NCI-H774 (cell line): Measurements from ENCODE around the gene LIN9.
"Not testable (repeated sequence)": the region's sequence is repeated elsewhere in the genome, so short reads cannot be mapped to it uniquely, and the experiment has no call there.

Experiments used
- DNase-seq: peaks from one replicate; lab custom pipeline; 2025; lab: John Stamatoyannopoulos, UW

The LIN9 gene, protein sequence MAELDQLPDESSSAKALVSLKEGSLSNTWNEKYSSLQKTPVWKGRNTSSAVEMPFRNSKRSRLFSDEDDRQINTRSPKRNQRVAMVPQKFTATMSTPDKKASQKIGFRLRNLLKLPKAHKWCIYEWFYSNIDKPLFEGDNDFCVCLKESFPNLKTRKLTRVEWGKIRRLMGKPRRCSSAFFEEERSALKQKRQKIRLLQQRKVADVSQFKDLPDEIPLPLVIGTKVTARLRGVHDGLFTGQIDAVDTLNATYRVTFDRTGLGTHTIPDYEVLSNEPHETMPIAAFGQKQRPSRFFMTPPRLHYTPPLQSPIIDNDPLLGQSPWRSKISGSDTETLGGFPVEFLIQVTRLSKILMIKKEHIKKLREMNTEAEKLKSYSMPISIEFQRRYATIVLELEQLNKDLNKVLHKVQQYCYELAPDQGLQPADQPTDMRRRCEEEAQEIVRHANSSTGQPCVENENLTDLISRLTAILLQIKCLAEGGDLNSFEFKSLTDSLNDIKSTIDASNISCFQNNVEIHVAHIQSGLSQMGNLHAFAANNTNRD

DNA sequence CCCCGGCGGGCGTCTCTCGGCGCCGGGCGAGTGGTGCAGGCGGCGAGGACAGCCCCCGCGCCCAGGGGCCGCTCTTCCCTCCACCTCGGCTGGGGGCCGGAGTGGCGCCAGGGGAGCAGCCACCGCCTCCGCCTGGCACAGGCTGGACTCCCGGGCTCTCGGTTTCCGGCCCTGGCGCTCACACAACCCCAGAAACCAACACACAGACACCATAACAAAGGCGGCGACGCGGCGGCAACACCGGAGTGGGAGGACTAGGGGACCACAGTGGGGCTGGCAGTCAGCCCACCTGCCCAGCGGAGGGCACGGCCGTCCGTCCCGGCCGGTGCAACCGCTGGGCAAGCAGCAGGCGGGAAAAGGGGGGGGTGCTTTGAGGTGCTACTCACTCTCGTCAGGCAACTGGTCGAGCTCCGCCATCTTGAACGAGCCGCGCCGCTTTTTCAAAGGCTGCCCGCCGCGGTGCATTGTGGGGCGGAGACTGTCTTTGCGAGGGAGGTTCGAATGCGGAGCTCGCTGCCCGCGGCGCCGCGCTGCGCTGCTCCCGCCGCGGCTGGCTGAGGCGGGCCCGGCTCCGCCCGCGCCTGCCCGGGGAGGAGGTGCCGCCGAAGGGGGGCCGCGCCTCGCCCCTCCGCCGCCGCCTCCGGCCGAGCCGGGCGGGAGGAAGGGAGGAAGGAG lies at the start of gene LIN9:
LIN9 (minus strand) TSS at position 442 of the 675 bp plus-strand sequence; CDS start at position 417, 25 bp downstream.
- DNase-seq, result peak; percentile 90

GRCh38 chr1:226357416-226357815 lies 48.5 kb upstream of the LIN9 start:
- DNase-seq, result no peak

GRCh38 chr1:226355669-226356551 lies 46.9 kb upstream of the LIN9 start:
- no peak for DNase-seq

DNA sequence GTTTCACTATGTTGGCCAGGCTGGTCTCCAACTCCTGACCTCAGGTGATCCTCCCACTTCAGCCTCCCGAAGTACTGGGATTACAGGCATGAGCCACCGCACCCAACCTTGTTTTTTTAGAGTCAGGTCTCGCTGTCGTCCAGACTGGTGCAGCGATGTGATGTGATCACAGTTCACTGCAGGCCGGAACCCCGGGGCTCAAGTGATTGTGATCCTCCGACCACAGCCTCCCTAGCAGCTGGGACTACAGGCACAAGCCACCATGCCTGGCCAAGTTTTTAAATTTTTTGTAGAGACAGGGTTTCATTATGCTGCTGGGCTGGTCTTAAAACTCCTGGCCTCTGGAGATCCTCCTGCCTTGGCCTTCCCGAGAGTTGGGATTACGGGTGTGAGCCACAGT lies 46.1 kb upstream of the LIN9 start:
- DNase-seq, result no peak

GRCh38 chr1:226353698-226354525 lies 44.9 kb upstream of the LIN9 start:
- DNase-seq, result no peak

DNA sequence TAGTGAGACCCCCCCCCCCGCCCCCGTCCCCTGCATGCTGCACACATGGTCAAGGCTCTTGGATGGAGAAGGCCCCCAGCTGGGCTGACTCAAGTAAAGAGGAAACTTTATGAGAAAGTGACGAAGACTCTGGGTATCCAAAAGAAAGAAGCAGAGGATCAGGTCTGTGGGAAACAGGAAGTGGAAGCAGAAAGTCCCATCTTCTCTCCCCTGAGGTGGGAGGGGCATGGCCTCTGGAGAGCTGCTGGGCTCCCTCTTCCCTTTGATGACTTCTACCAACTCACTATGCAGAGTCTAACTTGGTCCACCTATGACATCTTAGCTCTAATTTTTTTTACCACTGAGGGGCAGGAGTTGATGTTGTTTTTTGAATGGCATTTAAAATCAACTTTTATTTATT lies 42.7 kb upstream of the LIN9 start:
- DNase-seq, result no peak

GRCh38 chr1:226350519-226350865 lies 41.5 kb upstream of the LIN9 start:
- no peak for DNase-seq

- DNase-seq, result no peak
These were observed 41.0 kb upstream of the LIN9 start for GRCh38 chr1:226349801-226350518.

DNA sequence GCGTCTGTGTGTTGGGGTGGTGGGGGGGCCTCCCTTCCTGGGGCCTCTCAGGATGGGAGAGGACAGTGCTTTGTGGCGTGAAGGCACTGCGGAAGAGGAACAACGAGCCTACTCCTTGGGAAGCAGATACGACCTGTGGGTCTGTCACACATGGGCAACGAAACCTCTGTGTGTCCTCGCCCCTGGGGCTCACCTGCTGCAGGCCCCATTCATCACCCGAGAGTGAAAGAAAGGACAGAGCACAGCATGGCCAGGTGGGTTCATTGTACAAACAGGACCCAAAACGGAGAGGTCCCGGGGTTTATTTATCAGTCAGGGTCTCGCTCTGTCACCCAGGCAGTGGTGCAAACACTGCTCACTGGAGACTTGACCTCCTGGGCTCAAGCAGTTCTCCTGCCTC lies 40.1 kb upstream of the LIN9 start:
- no peak for DNase-seq

DNA sequence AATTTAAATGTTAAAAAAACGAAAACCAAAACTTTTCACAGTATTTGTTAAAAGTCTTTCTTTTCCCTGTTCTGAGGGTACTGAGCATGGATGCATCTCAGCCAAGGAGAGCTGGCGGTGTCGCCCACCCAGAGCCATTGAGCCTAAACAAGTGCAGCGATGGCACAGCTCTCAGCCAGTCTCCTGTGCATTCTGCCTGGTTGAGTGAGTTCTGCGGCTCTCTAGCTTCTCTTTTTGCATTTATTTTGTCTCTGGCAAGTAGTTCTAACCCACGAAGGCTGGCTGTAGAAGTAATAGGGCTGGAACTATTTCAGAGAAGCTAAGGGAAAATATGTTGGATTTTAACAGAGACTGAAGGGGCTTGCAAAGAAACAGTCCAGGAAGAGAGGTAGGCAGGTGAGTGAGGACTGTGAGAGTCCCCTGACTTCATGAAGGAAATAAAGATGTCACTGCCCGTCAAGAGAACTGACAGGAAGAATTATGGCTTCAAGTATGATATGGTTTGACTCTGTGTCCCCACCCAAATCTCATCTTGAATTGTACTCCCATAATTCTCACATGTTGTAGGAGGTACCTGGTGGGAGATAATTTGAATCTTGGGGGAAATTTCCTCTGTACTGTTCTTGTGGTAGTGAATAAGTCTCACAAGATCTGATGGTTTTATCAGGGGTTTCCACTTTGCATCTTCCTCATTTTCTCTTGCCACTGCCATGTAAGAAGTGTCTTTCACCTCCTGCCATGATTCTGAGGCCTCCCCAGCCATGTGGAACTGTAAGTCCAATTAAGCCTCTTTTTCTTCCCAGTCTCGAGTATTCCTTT lies 35.7 kb upstream of the LIN9 start:
- no peak for DNase-seq

- no peak for DNase-seq
These were observed 33.7 kb upstream of the LIN9 start for GRCh38 chr1:226342656-226343055.

GRCh38 chr1:226340111-226340510 lies 31.1 kb upstream of the LIN9 start:
- DNase-seq, result not testable (repeated sequence)

- no peak for DNase-seq
These were observed 28.4 kb upstream of the LIN9 start for GRCh38 chr1:226337276-226337875.

DNA sequence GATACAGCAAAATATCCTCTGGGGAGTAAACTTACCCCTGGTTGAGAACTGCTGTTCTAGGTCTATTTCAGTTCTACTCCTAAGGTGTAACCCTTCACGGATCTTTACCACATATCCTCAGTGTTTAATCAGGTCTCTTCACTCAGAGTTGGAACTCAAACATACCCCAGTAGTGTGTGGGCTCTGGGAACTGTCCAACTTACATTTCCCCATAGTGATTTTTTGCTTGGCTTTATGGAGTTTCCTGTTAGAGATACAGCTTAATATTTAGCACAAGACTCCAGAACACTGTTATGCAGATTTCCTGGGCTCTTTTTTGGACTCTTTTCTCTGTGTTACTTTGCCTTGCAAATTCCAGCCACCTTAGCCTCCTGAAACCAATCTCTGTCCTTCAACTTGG lies 26.7 kb upstream of the LIN9 start:
- no peak for DNase-seq

DNA sequence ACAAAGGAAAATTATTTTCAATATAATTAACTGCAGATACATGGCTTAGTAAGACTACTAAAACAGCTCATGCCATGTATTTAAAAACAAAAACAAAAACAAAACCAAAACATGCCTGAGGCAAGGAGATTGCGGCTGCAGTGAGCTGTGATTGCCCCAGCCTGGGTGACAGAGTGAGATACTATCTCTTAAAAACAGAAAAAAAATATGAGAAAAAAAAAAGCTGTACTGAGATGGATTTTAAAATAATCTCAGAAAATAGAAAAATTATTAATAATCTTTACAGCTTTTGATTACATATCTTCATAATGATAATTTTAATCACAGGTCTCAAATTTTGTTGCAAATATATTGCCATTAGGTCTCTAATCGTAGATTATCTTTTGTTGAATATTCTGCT lies 24.0 kb upstream of the LIN9 start:
- no peak for DNase-seq

- no peak for DNase-seq
These were observed 20.3 kb upstream of the LIN9 start for GRCh38 chr1:226329237-226329636.

DNA sequence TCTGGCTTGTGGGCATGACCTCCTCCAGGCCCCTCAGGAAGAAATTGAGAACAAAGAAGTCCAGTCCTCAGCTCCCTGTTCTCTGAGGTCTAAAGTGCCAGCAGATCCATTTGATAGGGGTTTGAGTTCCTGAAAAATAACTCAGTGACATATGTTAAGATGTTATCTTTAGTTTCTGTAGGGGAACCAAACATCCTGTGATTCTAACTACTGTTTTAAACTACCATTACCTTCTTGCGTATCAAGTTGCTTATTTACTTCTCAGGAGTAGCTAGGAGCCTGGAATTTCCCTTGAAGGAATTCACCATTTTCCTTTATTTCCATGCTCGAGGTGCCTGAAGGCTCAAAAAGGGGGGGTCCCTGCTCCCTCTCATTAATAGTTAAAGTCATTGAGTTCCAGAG lies 18.8 kb upstream of the LIN9 start:
- DNase-seq, result no peak

GRCh38 chr1:226325178-226325577 lies 16.2 kb upstream of the LIN9 start:
- no peak for DNase-seq

DNA sequence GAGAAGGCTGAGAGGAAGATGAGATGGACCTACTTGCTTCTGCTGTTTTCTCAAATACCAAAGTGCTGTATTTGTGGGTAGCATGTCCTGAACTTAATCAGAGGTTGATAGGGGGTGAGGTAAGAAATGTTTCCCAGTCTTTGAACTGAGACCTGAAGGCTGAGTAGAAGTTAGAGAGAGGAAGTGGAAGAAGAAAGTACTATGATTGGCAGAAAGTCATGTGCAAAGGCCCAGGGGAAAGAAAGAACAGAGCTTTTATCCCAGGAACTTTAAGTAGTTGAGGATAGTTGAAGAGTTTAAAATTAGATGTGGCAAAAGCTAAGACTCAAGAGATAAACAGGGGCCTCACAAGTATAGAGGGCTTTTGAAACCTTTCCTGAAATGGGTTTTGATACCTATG lies 15.5 kb upstream of the LIN9 start:
- no peak for DNase-seq

DNA sequence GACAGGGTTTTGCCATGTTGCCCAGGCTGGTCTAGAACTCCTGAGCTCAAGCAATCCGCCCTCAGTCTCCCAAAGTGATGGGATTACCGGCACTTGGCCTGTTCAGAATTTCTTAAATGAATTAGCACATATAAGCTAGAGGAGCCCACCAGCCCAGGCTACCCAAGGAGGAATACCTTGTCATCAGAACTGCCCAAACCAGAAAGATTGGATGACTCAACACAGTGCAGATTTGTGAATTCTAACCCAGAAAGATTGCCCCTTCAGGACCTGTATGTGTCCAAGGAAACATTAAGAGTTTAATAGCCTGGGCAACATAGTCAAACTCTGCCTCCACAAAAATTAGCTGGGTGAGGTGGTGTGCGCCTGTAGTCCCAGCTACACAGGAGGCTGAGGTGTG lies 14.0 kb upstream of the LIN9 start:
- no peak for DNase-seq
